SU-DHL-6 (cell line): ENCODE results near the gene NEURL1B.

Experiments
- H2AFZ ChIP-seq: fragments of 200-600 bp; sonication (generic); 2 replicates; pipeline ENCODE4 v1.6.1; 2014; ENCODE audit warnings: low read depth, mild to moderate bottlenecking, moderate library complexity, mixed read lengths, antibody characterized with exemption, low read length; ENCODE audit not compliant: severe bottlenecking
- H3F3A ChIP-seq: fragments of 200-600 bp; shearing (Covaris generic); 2 replicates; pipeline ENCODE4 v1.6.0; 2016; ENCODE audit warnings: antibody characterized with exemption, mild to moderate bottlenecking; ENCODE audit not compliant: insufficient read depth
- H3K27ac ChIP-seq: fragments of 200-600 bp; sonication (generic); 2 replicates; pipeline ENCODE4 v1.5.1; 2016; ENCODE audit warnings: low read depth, mild to moderate bottlenecking, low read length, moderate library complexity, mixed read lengths
- H3K27me3 ChIP-seq: fragments of 200-600 bp; sonication (generic), shearing (Covaris generic); 2 replicates; pipeline ENCODE4 v1.6.0; 2014; ENCODE audit warnings: mild to moderate bottlenecking, low read length
- H3K36me3 ChIP-seq: fragments of 200-600 bp; sonication (generic); 2 replicates; pipeline ENCODE4 v1.6.1; 2014; ENCODE audit warnings: mild to moderate bottlenecking, low read length, mixed read lengths
- H3K4me2 ChIP-seq: fragments of 300-600, 200-600 bp; shearing (Covaris generic), sonication (generic); 2 replicates; pipeline ENCODE4 v1.6.0; 2014; ENCODE audit warnings: low read length, low read depth, mild to moderate bottlenecking; ENCODE audit not compliant: poor library complexity, severe bottlenecking
- H3K4me3 ChIP-seq: fragments of 200-600 bp; sonication (generic); 2 replicates; pipeline ENCODE4 v1.5.1; 2014; ENCODE audit warnings: antibody characterized with exemption, low read length, mild to moderate bottlenecking, mixed read lengths; ENCODE audit not compliant: insufficient read depth, poor library complexity, severe bottlenecking
- H3K79me2 ChIP-seq: fragments of 200-600 bp; sonication (generic); 2 replicates; pipeline ENCODE4 v1.6.1; 2014; ENCODE audit warnings: mild to moderate bottlenecking, low read length, moderate library complexity; ENCODE audit not compliant: insufficient read depth
- H3K9ac ChIP-seq: fragments of 200-600 bp; sonication (generic); 2 replicates; pipeline ENCODE4 v1.7.0; 2014; ENCODE audit warnings: mild to moderate bottlenecking, low read length
- H3K9me2 ChIP-seq: fragments of 200-600 bp; sonication (generic); replicated peaks from 2 replicates; pipeline ENCODE4 v1.6.1; 2014; ENCODE audit warnings: low read length; ENCODE audit not compliant: insufficient read depth
- H3K9me3 ChIP-seq: fragments of 200-600 bp; sonication (generic); 2 replicates; pipeline ENCODE4 v1.6.1; 2014; ENCODE audit warnings: low read length, mixed read lengths; ENCODE audit not compliant: insufficient read depth
- H4K20me1 ChIP-seq: fragments of 200-600 bp; sonication (generic); 2 replicates; pipeline ENCODE4 v1.6.1; 2014; ENCODE audit warnings: low read depth, mild to moderate bottlenecking, antibody characterized with exemption, low read length, moderate library complexity, mixed read lengths
- EZH2phosphoT487 ChIP-seq: fragments of 200-600 bp; sonication (generic), shearing (Covaris generic); conservative IDR thresholded peaks from 2 replicates; pipeline ENCODE4 v1.6.1; 2018; ENCODE audit warnings: mild to moderate bottlenecking, antibody characterized with exemption, low read length, moderate library complexity, mixed read lengths
- TF ChIP-seq, protein P1 (sequence below): fragments of 200-600 bp; sonication (generic); IDR thresholded peaks from one replicate; pipeline ENCODE4 v1.5.1; 2017; ENCODE audit warnings: antibody characterized with exemption, mild to moderate bottlenecking, low read length, moderate library complexity; ENCODE audit not compliant: insufficient read depth, poor library complexity, severe bottlenecking

Gene NEURL1B

DNA sequence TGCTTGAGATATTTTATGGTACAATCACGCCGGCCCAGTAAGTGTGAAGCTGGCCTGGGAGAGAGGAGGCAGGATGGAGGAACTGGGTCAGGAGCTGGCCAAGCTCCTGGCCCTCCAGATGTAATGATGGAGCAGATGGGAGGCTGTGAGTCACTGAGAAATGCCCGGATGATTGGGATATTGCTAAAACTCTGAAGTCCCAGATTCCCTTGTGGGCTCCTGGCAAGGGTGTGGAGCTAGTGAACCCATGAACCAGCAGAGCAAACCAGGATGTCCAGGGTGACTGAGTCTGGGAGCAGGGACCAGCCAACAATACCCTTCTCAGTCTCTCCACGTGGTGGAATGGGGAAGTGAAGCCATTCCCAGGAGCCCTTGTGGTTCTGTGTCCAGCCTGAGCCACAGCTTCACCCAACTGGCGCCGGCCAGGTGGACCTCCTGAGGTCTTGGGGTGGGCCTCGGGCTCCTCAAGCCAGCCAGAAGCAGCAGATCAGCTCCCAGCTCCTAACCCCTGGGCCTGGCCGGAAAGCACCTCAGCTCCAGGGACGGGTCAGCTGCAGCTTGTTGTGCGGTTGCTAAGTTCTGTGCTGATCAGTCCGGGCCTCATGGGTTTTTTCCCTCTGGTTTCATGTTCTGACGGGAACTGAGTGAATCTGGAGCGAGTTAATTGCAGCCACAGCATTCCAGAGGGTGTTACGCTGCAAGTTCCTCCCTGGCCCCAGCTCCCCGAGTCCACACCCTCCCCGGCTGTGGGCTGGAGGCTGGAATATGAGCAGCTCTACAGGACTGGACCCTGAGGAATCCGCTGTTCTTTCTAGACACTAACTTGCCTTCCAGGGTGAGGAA, 92.3 kb downstream of the NEURL1B start:
- H3K27ac ChIP-seq: no peak overlapping the region
- no peak overlapping the region for H3K9ac ChIP-seq
- H2AFZ ChIP-seq: no peak overlapping the region
- no peaks in the 10 kb centered on the region for H3K36me3 ChIP-seq
- no peaks in the 10 kb centered on the region for H3K79me2 ChIP-seq
- H3K9me3 ChIP-seq: no peaks in the 10 kb centered on the region
- no peak overlapping the region for H3K4me2 ChIP-seq
- no peaks in the 10 kb centered on the region for H4K20me1 ChIP-seq
- no peaks in the 10 kb centered on the region for H3K9me2 ChIP-seq
- no peak for TF ChIP-seq EZH2phosphoT487
- H3F3A ChIP-seq: no peaks in the 10 kb centered on the region
- H3K4me3 ChIP-seq: no peak overlapping the region
- H3K27me3 ChIP-seq: no peaks in the 10 kb centered on the region

DNA sequence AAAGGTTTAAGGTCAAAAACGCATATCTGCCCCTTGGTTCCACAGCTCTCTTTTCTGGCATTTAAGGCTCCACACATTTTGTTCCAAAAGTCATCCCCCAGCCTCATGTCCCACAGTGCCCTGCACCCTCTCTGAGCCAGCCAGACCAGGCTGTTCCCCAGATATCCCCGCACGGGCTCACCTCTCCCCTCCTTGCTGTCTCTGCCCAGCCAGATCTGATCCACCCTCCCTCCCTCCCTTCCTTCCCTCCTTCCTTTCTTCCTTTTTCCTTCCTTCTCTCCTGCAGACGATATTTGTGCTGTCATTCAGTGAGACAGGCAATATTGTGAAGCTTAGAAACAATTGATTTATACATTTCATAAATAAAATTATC, 92.9 kb downstream of the NEURL1B start:
- Histone ChIP-seq H4K20me1 (no peaks in the 10 kb centered on the region), H3K9ac (no peak overlapping the region), H3K36me3 (no peaks in the 10 kb centered on the region), H3K9me3 (no peaks in the 10 kb centered on the region), H3K4me2 (no peak overlapping the region), H3K27ac (no peak overlapping the region), H2AFZ (no peak overlapping the region), H3K4me3 (no peak overlapping the region), H3K9me2 (no peaks in the 10 kb centered on the region), H3F3A (no peaks in the 10 kb centered on the region), H3K79me2 (no peaks in the 10 kb centered on the region), H3K27me3 (no peaks in the 10 kb centered on the region)
- TF ChIP-seq EZH2phosphoT487: no peak
- TF ChIP-seq, protein P1, sequence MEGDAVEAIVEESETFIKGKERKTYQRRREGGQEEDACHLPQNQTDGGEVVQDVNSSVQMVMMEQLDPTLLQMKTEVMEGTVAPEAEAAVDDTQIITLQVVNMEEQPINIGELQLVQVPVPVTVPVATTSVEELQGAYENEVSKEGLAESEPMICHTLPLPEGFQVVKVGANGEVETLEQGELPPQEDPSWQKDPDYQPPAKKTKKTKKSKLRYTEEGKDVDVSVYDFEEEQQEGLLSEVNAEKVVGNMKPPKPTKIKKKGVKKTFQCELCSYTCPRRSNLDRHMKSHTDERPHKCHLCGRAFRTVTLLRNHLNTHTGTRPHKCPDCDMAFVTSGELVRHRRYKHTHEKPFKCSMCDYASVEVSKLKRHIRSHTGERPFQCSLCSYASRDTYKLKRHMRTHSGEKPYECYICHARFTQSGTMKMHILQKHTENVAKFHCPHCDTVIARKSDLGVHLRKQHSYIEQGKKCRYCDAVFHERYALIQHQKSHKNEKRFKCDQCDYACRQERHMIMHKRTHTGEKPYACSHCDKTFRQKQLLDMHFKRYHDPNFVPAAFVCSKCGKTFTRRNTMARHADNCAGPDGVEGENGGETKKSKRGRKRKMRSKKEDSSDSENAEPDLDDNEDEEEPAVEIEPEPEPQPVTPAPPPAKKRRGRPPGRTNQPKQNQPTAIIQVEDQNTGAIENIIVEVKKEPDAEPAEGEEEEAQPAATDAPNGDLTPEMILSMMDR: no peak

DNA sequence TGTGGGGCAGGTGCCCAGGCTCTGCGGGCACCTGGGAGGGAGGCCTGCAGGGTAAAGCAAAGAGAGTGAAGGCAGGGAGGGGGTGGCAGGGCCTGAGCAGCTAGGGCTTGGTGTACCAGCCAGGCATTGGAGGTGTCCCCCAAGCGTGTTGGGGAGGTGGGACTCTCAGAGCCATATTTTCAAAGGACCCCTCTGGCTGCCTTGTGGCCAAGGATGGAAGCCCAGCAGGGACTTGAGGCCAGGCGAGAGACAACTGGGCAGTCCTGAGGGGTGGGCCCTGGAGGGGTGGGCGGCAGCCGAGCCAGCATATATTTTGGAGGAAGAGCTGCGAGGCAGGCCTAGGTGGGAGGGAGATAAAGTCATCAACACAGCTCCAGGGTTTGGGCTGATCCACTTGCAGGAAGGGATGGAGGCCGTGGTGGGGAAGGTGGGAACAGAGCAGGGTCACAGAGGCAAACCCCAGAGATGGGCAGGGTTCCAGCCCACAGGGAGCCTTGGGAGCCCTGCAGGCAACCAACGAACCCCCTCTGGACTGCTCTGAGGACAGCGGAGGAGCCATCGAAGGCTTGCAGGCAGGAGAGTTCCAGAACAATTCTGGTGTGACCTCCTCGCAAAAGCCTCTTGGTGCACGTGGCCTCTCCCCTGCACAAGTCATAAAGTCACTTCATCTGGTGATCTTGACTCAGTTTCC, 94.2 kb downstream of the NEURL1B start:
- Histone ChIP-seq H2AFZ (no peak overlapping the region), H3K9me3 (no peaks in the 10 kb centered on the region), H3K27ac (no peak overlapping the region), H3K9me2 (no peaks in the 10 kb centered on the region), H3K9ac (no peak overlapping the region), H3K4me3 (no peak overlapping the region), H3K36me3 (no peaks in the 10 kb centered on the region), H3K4me2 (no peak overlapping the region), H3K27me3 (no peaks in the 10 kb centered on the region), H4K20me1 (no peaks in the 10 kb centered on the region), H3F3A (no peaks in the 10 kb centered on the region), H3K79me2 (no peaks in the 10 kb centered on the region)
- no peak for TF ChIP-seq EZH2phosphoT487
- TF ChIP-seq, protein P1: no peak

DNA sequence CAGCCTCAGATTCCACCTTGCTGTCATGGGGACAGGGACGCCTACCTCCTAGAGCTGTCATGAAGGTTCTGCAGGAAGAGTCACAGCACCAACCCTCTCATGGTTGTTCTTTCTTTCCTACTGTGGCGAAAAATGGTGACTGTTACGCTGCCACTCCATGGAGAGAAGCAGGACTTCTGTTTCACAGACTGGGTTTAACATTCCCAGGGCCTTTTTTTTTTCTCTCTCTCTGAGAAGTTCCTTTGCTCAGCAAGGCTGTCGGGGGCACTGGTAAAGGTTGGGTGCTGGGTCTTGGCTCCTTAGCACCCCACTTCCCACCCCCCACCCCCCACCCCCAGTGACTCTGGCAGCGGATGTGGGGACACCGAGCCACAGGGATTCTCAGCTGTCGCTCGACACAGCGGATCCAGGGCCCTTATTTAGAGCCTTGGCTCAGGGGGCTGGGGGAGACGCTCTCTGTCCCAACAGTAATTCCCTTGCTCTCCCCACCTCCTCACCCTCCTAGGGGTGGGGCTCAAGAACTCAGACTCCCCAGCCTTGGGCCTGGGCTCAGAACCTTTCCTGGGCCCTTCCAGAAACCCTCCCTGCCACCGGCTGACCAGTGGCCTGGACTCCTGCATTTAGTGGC, 95.6 kb downstream of the NEURL1B start:
- no peaks in the 10 kb centered on the region for H3K27me3 ChIP-seq
- no peaks in the 10 kb centered on the region for H3K9me2 ChIP-seq
- TF ChIP-seq EZH2phosphoT487: no peak
- TF ChIP-seq, protein P1: no peak
- H3K4me3 ChIP-seq: no peak overlapping the region
- no peak overlapping the region for H3K27ac ChIP-seq
- no peaks in the 10 kb centered on the region for H3K36me3 ChIP-seq
- no peak overlapping the region for H3K4me2 ChIP-seq
- H2AFZ ChIP-seq: no peak overlapping the region
- no peaks in the 10 kb centered on the region for H3K79me2 ChIP-seq
- no peak overlapping the region for H3K9ac ChIP-seq
- H3K9me3 ChIP-seq: no peaks in the 10 kb centered on the region
- H3F3A ChIP-seq: no peaks in the 10 kb centered on the region
- H4K20me1 ChIP-seq: no peaks in the 10 kb centered on the region
